ENCODE measurements around the gene FTO.

The FTO gene

GRCh38 chr16:54143410-54143809, 439.5 kb downstream of the FTO start:
- DNase-seq = no peak

GRCh38 chr16:54143934-54144571, 440.1 kb downstream of the FTO start:
- no peak for DNase-seq

- no peak for DNase-seq
Measured at GRCh38 chr16:54144572-54144947, 440.6 kb downstream of the FTO start.

- DNase-seq = no peak
Measured at GRCh38 chr16:54145881-54146280, 441.9 kb downstream of the FTO start.

DNA sequence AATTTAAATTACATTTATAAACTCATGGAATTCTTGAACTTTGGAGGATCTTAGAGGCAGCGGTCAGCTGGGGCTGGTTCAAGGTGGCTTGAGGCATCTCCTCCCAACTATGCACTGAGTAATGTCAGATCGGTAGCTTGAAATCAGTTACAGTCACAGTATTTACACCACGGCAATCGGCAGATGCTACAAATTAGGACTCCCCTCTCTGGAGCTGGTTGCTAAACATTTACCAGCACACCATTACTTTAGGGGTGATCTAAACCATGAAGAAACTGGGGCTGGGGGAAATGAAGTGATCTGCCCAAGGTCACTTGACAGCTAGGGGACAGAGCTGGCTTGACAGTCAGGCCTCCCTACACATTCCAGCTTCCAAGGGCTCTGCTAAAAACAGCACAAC, 445.0 kb downstream of the FTO start:
- DNase-seq = no peak

GRCh38 chr16:54150861-54151260, 446.9 kb downstream of the FTO start:
- no peak for DNase-seq

GRCh38 chr16:54152362-54153239, 448.6 kb downstream of the FTO start:
- no peak for DNase-seq

- DNase-seq = no peak
Measured at GRCh38 chr16:54153240-54153934, 449.4 kb downstream of the FTO start.

- no peak for DNase-seq
Measured at GRCh38 chr16:54156349-54156748, 452.4 kb downstream of the FTO start.

GRCh38 chr16:54158986-54159385, 455.0 kb downstream of the FTO start:
- no peak for DNase-seq

DNA sequence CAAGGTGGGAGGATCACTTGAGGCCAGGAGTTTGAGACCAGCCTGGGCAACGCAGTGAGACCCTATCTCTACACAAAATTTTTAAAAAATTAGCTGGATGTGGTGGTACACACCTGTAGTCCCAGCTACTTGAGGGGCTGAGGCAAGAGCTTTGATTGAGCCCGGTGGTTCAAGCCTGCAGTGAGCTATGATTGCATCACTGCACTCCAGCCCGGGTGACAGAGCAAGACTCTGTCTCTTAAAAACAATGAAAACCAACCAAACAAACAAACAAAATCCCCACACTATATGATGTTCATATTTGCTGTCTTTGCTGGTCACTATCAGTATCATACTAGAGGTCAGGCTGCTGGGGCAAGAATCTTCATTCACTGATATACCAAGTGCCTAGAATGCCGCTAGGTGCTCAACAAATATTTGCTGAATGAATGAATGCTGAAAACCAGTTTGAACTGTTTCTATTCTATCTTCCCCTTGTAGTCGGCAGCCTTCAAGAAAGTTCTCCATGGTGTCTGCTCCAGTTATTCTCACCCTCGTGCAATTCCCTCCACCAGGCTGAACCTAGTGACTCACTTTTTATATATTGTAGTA, 455.6 kb downstream of the FTO start:
- no peak for DNase-seq

DNA sequence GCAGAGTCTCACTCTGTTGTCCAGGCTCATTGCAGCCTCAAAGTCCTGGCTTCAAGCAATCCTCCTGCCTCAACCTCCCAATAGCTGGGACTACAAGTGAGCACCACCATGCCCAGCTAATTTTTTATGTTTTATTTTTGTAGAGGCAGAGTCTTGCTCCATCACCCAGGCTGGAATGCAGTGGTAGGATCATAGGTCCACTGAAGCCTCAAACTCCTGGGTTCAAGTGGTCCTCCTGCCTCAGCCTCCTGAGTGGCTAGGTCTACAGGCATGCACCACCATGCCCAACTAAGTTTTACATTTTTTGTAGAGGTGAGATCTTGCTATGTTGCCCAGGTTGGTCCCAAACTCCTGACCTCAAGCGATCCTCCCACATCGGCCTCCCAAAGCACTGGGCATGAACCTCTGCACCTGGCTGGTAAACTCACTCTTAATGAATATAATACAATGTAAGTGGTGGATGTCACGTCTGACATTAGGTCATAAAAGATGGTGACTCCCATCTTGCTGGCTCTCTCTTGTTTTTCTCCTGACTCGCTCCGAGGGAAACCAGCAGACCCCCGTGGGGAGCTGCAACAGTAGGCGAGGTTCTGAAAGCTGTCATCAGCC, 456.4 kb downstream of the FTO start:
- DNase-seq = no peak

DNA sequence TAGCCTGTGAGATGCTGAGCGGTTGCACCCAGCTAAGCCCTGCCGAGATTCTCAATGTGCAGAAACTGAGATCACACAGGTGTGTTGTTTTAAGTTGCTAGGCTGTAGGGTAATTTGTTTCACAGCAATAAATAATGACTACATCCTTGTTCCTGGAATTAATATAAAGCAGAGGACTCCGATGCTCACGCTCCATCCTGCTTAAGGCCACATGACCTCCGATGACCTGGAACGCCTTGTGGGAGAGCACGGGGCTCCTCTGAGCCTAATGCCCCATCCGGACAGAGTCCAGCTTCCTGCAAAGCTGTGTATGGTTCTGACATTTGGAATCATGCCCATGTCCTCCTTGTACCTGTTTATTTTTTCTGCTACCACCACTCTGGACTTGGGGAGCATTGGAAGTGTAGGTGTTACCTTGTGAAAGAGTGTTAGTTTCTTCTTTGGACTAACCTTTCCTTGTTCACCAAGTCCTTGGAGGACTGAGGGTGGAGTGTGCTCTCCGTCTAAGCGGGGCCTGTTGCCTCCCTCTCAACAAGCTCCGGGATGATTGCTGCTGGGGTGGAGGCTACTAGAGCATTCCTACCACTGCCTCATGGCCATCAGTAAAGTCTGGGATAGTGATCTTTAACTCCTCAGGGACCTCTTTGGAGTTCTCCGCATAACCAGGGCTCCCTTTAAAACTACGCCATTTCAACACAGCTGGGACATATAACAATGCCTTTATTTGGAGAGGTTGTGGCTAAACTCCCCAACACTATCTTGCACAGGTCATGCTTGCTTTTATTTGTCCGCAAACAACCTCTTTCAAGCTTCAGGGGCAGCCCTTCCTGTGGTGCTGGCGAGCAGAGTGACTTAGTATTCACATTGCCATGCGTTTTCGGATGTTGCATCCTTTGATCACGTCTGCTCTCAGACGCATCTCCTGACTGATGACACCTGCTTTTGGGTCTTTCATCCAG, 457.3 kb downstream of the FTO start:
- DNase-seq = no peak

DNA sequence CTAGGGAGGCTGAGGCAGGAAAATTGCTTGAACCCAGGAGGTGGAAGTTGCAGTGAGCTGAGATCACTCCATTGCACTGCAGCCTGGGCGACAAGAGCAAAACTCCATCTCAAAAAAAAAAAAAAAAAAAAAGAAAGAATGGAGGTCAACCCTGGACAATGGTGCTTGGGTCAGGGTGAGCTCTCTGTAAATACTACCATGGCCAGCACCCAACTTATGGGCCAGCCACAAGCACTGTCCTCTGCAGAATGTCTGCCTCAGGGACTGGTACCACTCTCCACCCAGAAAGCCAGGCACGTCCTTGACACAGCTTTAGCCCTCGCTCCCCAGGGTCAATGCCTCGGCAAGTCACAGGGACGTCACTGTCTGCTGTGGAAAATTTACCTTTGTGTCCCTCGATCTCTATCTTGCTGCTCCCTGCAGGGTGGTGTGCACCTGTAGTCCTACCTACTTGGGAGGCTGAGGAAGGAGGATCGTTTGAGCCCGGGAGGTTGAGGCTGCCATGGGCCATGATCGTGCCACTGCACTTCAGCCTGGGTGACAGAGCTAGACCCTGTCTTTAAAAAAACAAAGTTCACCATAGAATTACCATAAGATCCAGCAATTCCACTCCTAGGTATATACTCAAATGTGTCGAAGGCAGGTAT, 459.4 kb downstream of the FTO start:
- no peak for DNase-seq

DNA sequence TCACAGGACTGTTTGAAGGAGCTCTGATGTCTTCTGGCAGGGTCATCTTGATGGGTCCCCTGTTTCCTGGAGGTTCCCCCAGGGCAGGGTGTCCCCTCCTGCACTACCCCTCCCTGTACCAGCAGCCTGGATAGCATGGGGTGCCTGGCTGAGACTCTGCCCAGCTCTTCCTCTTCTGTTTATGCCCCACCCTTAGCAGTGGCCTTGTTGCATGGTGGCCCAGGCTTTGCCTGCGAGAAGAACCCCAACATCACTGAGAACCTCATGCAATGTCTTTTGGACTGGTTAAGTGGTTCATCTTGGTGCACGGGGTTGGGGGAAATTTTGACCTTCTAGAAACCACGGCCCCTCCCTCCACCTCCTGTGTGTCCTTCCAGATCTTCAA, 460.8 kb downstream of the FTO start:
- no peak for DNase-seq

DNA sequence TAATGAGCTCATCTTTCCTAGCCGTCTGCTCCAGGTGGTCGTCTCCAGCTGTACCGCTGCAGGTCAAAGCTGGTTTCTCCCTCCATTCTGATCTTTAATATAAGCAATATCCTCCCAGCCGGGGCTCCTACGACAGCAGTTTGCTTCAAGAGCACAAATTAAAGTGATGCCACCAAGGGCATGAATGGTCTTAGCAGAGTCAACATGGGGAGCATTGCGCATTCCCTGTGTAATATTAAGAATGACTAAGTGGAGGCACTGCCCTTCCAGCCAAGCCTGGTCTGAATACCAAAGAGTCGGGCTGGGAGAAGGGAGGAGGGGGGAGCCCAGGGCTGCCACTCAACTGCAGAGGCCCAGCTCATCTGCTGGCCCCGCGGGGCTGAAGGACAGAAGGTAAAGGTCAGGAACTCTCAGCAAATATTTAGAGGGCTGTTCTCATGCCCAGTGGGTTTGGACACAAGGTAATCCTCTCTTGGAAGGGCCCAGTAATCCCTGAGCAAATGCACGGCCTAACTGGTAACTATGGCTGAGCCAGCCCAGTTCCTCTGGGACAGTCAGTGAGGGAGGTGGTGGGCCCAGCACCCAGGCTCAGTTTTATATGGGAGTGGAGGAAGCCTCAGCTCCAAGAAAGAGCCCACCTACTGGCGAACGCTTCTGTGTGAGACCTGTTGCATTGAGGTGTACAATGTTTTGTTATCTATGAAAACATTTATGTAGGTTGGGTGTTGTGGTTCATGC, 461.4 kb downstream of the FTO start:
- DNase-seq = no peak

DNA sequence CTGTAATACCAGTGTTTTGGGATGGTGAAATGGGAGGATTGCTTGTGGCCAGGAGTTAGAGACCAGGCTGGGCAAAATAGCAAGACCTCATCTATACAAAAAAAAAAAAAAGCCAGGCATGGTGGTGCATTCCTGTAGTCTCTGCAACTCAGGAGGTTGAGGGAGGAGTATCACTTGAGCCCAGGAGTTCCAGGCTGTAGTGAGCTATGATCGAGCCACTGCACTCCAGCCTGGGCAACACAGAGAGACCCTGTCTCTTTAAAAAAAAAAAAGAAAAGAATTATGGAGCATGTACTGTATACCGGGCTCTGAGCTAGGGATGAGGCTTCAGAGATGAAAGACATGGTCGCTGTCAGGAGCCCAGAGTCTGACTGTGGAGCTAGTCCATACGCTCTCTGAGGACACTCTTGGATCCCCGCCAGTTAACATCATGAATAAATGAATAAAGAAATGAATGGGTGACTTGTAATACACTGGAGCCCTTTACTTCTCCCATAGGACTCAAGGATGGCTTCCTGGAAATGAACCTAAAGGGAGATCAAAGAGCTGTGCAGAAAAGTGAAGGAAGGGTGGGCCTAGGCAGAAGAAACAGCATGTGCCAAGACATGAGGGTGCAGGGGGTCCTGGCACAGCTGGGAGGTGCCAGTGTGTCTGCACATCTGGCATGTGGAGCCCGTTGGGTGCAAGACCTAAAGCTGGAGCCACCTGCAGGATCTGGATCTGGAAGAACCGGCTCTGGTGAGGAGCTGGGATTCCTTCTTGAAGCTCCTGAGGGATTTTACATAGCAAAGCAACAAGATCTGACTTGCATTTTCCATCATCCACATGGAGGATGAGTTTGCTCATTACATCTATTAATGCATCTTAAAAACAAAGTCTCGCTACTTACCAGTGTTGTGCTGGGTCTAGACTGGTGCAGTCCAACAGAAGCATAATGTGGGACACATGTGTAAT, 462.2 kb downstream of the FTO start:
- no peak for DNase-seq

GRCh38 chr16:54169112-54169511, 465.2 kb downstream of the FTO start:
- DNase-seq = no peak

All from NCI-H2107 (cell line).